Measurements from ENCODE around the gene PARP16.

GRCh38 chr15:65305776-65306175 lies 19.1 kb upstream of the PARP16 start:
- TF ChIP-seq POLR2A (IDR thresholded peaks at IDR 0.05) (no peak), CTCF (IDR thresholded peaks at IDR 0.05) (no peak)
